K562 (cell line): ENCODE results near the gene FSTL4.

Experiments used
- CTCF ChIP-seq, 3 experiments: IDR thresholded peaks in 2 of 3; conservative IDR thresholded peaks in 1 of 3; 2 replicates each; pipeline ENCODE4 v1.5.1; 2011 to 2012; ENCODE audit warnings: low read length in 3 of 3, mild to moderate bottlenecking in 3 of 3, control low read depth in 2 of 3, improper control_type of control experiment in 1 of 3, inconsistent platforms in 1 of 3, low read depth in 1 of 3, mixed read lengths in 1 of 3, moderate library complexity in 1 of 3; ENCODE audit not compliant: insufficient read depth in 2 of 3
- FOXP1 ChIP-seq: sonication (generic); formaldehyde crosslinking; IDR thresholded peaks from 2 replicates; pipeline ENCODE4 v1.8.0; 2022; ENCODE audit warnings: mild to moderate bottlenecking, missing genetic modification reagents
- KLF13 ChIP-seq: fragments of 450-650 bp; IDR thresholded peaks from 2 replicates; pipeline ENCODE4 v1.6.1; 2016; ENCODE audit warnings: missing genetic modification characterization, low read depth, mild to moderate bottlenecking, missing compliant biosample characterization, moderate library complexity, borderline replicate concordance
- POLR2A ChIP-seq: fragments of 450-650 bp; conservative IDR thresholded peaks from 2 replicates; pipeline ENCODE4 v1.6.1; 2016
- SREBF1 ChIP-seq: fragments of 150-350 bp; IDR thresholded peaks from 2 replicates; pipeline ENCODE4 v1.6.1; 2014; ENCODE audit warnings: antibody characterized with exemption, low read depth, low read length, borderline replicate concordance
- ZNF274 ChIP-seq: IDR thresholded peaks from 2 replicates; pipeline ENCODE4 v1.6.1; 2011; ENCODE audit warnings: low read depth, mild to moderate bottlenecking, low read length, moderate library complexity, borderline replicate concordance
- TF ChIP-seq, protein P1 (sequence below), 2 experiments: fragments of 450-650 bp; conservative IDR thresholded peaks; 2 replicates each; pipeline ENCODE4 v1.6.1; 2017; ENCODE audit warnings: mild to moderate bottlenecking in 2 of 2, moderate library complexity in 2 of 2
- TF ChIP-seq, protein P2 (sequence below): fragments of 450-650 bp; IDR thresholded peaks from 2 replicates; pipeline ENCODE4 v1.6.1; 2017; ENCODE audit warnings: antibody characterized with exemption, mild to moderate bottlenecking
- TF ChIP-seq, protein P3 (sequence below), 3 experiments: fragments of 200-800 bp in 1 of 3; fragments of 250-450 bp in 1 of 3; fragments of 450-650 bp in 1 of 3; sonication (Bioruptor Pico) in 1 of 3; sonication (Bioruptor generic) in 1 of 3; formaldehyde crosslinking in 1 of 3; IDR thresholded peaks; 2 replicates each; pipeline versions ENCODE4 v1.6.1 to v1.8.0; 2016 to 2022; ENCODE audit warnings: mild to moderate bottlenecking in 2 of 3, missing genetic modification characterization in 2 of 3, missing compliant biosample characterization in 1 of 3, moderate library complexity in 1 of 3

DNA sequence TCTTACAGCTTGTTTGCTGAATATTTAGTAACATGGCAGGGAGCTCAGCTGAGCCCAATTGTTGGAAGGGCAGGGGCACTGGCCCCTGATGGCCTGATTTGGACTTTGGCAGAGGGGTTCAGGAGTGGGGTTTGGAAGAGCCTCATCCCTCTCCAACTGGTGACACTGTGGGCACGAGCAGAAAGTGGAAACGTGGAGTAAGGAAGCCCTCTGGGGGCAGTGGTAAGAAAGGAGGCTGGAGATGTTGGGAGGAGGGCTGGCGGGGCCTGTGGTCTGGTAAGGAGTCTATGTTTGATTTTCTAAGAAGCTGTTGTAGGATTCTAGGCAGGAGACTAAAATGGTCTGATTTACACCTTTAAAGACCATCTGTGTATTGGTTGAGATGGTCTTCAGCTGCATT is 351.6 kb downstream of the FSTL4 start:
- TF ChIP-seq FOXP1 (no peak), ZNF274 (no peak), CTCF (IDR thresholded peaks at IDR 0.05 in 2 of 3, conservative IDR thresholded peaks at IDR 0.05 in 1 of 3; ENCODE audit: insufficient read depth in 2 of 3, low read depth in 1 of 3, low read length in 3 of 3) (peak in 2 of 3 experiments; percentile 22 to 41; a peak in 3 of 6 replicates), SREBF1 (no peak), KLF13 (tag) (no peak), POLR2A (no peak)
- TF ChIP-seq, protein P1, sequence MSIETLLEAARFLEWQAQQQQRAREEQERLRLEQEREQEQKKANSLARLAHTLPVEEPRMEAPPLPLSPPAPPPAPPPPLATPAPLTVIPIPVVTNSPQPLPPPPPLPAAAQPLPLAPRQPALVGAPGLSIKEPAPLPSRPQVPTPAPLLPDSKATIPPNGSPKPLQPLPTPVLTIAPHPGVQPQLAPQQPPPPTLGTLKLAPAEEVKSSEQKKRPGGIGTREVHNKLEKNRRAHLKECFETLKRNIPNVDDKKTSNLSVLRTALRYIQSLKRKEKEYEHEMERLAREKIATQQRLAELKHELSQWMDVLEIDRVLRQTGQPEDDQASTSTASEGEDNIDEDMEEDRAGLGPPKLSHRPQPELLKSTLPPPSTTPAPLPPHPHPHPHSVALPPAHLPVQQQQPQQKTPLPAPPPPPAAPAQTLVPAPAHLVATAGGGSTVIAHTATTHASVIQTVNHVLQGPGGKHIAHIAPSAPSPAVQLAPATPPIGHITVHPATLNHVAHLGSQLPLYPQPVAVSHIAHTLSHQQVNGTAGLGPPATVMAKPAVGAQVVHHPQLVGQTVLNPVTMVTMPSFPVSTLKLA (conservative IDR thresholded peaks at IDR 0.05), result no peak
- TF ChIP-seq, protein P2, sequence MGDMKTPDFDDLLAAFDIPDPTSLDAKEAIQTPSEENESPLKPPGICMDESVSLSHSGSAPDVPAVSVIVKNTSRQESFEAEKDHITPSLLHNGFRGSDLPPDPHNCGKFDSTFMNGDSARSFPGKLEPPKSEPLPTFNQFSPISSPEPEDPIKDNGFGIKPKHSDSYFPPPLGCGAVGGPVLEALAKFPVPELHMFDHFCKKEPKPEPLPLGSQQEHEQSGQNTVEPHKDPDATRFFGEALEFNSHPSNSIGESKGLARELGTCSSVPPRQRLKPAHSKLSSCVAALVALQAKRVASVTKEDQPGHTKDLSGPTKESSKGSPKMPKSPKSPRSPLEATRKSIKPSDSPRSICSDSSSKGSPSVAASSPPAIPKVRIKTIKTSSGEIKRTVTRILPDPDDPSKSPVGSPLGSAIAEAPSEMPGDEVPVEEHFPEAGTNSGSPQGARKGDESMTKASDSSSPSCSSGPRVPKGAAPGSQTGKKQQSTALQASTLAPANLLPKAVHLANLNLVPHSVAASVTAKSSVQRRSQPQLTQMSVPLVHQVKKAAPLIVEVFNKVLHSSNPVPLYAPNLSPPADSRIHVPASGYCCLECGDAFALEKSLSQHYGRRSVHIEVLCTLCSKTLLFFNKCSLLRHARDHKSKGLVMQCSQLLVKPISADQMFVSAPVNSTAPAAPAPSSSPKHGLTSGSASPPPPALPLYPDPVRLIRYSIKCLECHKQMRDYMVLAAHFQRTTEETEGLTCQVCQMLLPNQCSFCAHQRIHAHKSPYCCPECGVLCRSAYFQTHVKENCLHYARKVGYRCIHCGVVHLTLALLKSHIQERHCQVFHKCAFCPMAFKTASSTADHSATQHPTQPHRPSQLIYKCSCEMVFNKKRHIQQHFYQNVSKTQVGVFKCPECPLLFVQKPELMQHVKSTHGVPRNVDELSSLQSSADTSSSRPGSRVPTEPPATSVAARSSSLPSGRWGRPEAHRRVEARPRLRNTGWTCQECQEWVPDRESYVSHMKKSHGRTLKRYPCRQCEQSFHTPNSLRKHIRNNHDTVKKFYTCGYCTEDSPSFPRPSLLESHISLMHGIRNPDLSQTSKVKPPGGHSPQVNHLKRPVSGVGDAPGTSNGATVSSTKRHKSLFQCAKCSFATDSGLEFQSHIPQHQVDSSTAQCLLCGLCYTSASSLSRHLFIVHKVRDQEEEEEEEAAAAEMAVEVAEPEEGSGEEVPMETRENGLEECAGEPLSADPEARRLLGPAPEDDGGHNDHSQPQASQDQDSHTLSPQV, result no peak
- TF ChIP-seq, protein P3, sequence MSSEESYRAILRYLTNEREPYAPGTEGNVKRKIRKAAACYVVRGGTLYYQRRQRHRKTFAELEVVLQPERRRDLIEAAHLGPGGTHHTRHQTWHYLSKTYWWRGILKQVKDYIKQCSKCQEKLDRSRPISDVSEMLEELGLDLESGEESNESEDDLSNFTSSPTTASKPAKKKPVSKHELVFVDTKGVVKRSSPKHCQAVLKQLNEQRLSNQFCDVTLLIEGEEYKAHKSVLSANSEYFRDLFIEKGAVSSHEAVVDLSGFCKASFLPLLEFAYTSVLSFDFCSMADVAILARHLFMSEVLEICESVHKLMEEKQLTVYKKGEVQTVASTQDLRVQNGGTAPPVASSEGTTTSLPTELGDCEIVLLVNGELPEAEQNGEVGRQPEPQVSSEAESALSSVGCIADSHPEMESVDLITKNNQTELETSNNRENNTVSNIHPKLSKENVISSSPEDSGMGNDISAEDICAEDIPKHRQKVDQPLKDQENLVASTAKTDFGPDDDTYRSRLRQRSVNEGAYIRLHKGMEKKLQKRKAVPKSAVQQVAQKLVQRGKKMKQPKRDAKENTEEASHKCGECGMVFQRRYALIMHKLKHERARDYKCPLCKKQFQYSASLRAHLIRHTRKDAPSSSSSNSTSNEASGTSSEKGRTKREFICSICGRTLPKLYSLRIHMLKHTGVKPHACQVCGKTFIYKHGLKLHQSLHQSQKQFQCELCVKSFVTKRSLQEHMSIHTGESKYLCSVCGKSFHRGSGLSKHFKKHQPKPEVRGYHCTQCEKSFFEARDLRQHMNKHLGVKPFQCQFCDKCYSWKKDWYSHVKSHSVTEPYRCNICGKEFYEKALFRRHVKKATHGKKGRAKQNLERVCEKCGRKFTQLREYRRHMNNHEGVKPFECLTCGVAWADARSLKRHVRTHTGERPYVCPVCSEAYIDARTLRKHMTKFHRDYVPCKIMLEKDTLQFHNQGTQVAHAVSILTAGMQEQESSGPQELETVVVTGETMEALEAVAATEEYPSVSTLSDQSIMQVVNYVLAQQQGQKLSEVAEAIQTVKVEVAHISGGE (CRISPR knock-in tag; IDR thresholded peaks at IDR 0.05), result no peak
